H1 (cell line): Measurements from ENCODE around the gene GSE1.

Experiments used
- BRCA1 ChIP-seq: IDR thresholded peaks from 2 replicates; pipeline ENCODE4 v1.6.1; 2012; ENCODE audit warnings: low read depth, low read length, improper control_type of control experiment
- CREB1 ChIP-seq: IDR thresholded peaks from 2 replicates; pipeline ENCODE4 v1.6.1; 2012; ENCODE audit warnings: inconsistent platforms
- CTCF ChIP-seq, 3 experiments: IDR thresholded peaks; 1 replicate in 2 of 3; 2 replicates in 1 of 3; pipeline versions ENCODE4 v1.5.1 to v1.6.1; 2011; ENCODE audit warnings: low read length in 3 of 3, mild to moderate bottlenecking in 3 of 3, inconsistent platforms in 2 of 3, low read depth in 1 of 3, moderate library complexity in 1 of 3; ENCODE audit not compliant: insufficient read depth in 1 of 3; ENCODE audit errors: control extremely low read depth in 1 of 3
- EGR1 ChIP-seq: IDR thresholded peaks from 2 replicates; pipeline ENCODE4 v1.6.1; 2011; ENCODE audit warnings: low read depth, low read length, borderline replicate concordance
- EZH2 ChIP-seq: fragments of 200-600 bp; sonication (generic); IDR thresholded peaks from 2 replicates; pipeline ENCODE4 v1.7.1; 2012; ENCODE audit warnings: low read depth, mild to moderate bottlenecking, moderate library complexity, low read length, inconsistent platforms; ENCODE audit not compliant: severe bottlenecking
- POLR2A ChIP-seq, 2 experiments: IDR thresholded peaks; 1 replicate in 1 of 2; 2 replicates in 1 of 2; pipeline ENCODE4 v1.6.1; 2011; ENCODE audit warnings: low read depth in 2 of 2, low read length in 2 of 2, mild to moderate bottlenecking in 2 of 2; ENCODE audit errors: control extremely low read depth in 1 of 2
- SIX5 ChIP-seq: IDR thresholded peaks from 2 replicates; pipeline ENCODE4 v1.6.1; 2011; ENCODE audit warnings: mild to moderate bottlenecking, low read depth, low read length
- SP1 ChIP-seq: IDR thresholded peaks from 2 replicates; pipeline ENCODE4 v1.6.1; 2011; ENCODE audit warnings: low read depth, low read length

- TF ChIP-seq EZH2, result no peak
- no peak for TF ChIP-seq BRCA1
- no peak for TF ChIP-seq CTCF (IDR thresholded peaks at IDR 0.05; ENCODE audit: control extremely low read depth in 1 of 3, insufficient read depth in 1 of 3, low read depth in 1 of 3, low read length in 3 of 3)
- TF ChIP-seq POLR2A (IDR thresholded peaks at IDR 0.05; ENCODE audit: control extremely low read depth in 1 of 2, low read depth in 2 of 2, low read length in 2 of 2), result no peak
- TF ChIP-seq EGR1, result no peak
- TF ChIP-seq SIX5, result no peak
- no peak for TF ChIP-seq SP1
- no peak for TF ChIP-seq CREB1
These were observed 32.4 kb upstream of the GSE1 start for GRCh38 chr16:85580684-85581083.
